ENCODE data around the gene SH3RF3. TPM values are rescaled to one million over a fixed set of nuclear protein-coding genes. Genes with fewer than 3 reads are reported as not detected.

The SH3RF3 gene
- total and polyA plus RNA-seq, 2 of the 13 experiments (the other 11 are each of a cell fraction or from before 2014, with no cell fraction given) = 0.04 TPM; not detected in 1

GRCh38 chr2:109352056-109352897 lies 223.3 kb downstream of the SH3RF3 start (continued):
- no peak for TF ChIP-seq ZNF280B (CRISPR knock-in tag; IDR thresholded peaks at IDR 0.05; ENCODE audit: borderline replicate concordance)
- TF ChIP-seq TFAP4 (IDR thresholded peaks at IDR 0.05; ENCODE audit: borderline replicate concordance, low read depth) = no peak

GRCh38 chr2:109352898-109353689 lies 224.1 kb downstream of the SH3RF3 start:
- no TSS peak for BruUV-seq (replicated peaks)
- FAIRE-seq (no peak), DNase-seq (ENCODE audit: low spot score) (no peak), ATAC-seq (no peak)
- Histone ChIP-seq H3K36me3 (replicated peaks in 1 of 2; ENCODE audit: control insufficient read depth in 1 of 2, insufficient read depth in 2 of 2, low read length in 2 of 2) (no peaks in the 10 kb centered on the region), H3K9me3 (ENCODE audit: low read length) (no peaks in the 10 kb centered on the region), H4K20me1 (ENCODE audit: insufficient read depth, low read length) (no peaks in the 10 kb centered on the region), H2AFZ (ENCODE audit: low read length) (no peak overlapping the region), H3K27me3 (ENCODE audit: control insufficient read depth in 1 of 2, insufficient read depth in 2 of 2, low read length in 2 of 2) (peaks cover 7 to 14% of the 10 kb centered on the region in 2 experiments; a peak in 4 of 5 replicates), H3K27ac (ENCODE audit: extremely low read length, insufficient read depth, low read length) (no peak overlapping the region), H3K4me2 (ENCODE audit: low read depth, low read length) (no peak overlapping the region), H3K9ac (ENCODE audit: insufficient read depth, low read depth, low read length) (no peak overlapping the region), H3K4me3 (replicated peaks in 1 of 3; ENCODE audit: insufficient read depth in 1 of 3, low read depth in 2 of 3, low read length in 3 of 3) (no peak overlapping the region), H3K4me1 (ENCODE audit: insufficient read depth, low read length) (no peaks in the 10 kb centered on the region), H3K79me2 (ENCODE audit: insufficient read depth, low read length) (no peaks in the 10 kb centered on the region)
- ChIA-PET CTCF (ENCODE audit: low intra/inter-chr PET ratio, low total read pairs) (no interaction called here), POLR2A (no interaction called here)
- WGBS (ENCODE audit: low lambda C conversion rate) = 15% methylated on average over 6 of the region's 14 CpGs
- intact Hi-C loops (cut with micrococcal nuclease; ENCODE audit: unreplicated experiment) (no loop called here), in situ Hi-C loops (cut with HindIII; ENCODE audit: extremely low pct_ligation_motif_present, low pct_unique_long_range_greater_than_20kb) (no loop called here)
- TF ChIP-seq SP1 (IDR thresholded peaks at IDR 0.05) (no peak), SP1 (CRISPR knock-in tag; IDR thresholded peaks at IDR 0.05) (no peak), RAD51 (IDR thresholded peaks at IDR 0.05; ENCODE audit: borderline replicate concordance) (peak; percentile 91), USF2 (IDR thresholded peaks at IDR 0.05; ENCODE audit: low read depth, low read length) (peak; percentile 43; the same call in 1 of the 2 replicates), USF2 (CRISPR knock-in tag; IDR thresholded peaks at IDR 0.05; ENCODE audit: borderline replicate concordance) (no peak), ZHX2 (IDR thresholded peaks at IDR 0.05; ENCODE audit: low read depth) (no peak), ZHX2 (CRISPR knock-in tag; IDR thresholded peaks at IDR 0.05; ENCODE audit: borderline replicate concordance) (no peak)
